Measurements from ENCODE around the gene MRPL33. TPM values are rescaled to one million over a fixed set of nuclear protein-coding genes. Genes with fewer than 3 reads are reported as not detected.

Gene MRPL33
- total and polyA plus RNA-seq, 2 of the 13 experiments (the other 11 are each of a cell fraction or from before 2014, with no cell fraction given): 69.7 to 218 TPM

- peak; percentile 94 for TF ChIP-seq RXRB (CRISPR knock-in tag; IDR thresholded peaks at IDR 0.05; ENCODE audit: borderline replicate concordance)
- TF ChIP-seq, protein P1, sequence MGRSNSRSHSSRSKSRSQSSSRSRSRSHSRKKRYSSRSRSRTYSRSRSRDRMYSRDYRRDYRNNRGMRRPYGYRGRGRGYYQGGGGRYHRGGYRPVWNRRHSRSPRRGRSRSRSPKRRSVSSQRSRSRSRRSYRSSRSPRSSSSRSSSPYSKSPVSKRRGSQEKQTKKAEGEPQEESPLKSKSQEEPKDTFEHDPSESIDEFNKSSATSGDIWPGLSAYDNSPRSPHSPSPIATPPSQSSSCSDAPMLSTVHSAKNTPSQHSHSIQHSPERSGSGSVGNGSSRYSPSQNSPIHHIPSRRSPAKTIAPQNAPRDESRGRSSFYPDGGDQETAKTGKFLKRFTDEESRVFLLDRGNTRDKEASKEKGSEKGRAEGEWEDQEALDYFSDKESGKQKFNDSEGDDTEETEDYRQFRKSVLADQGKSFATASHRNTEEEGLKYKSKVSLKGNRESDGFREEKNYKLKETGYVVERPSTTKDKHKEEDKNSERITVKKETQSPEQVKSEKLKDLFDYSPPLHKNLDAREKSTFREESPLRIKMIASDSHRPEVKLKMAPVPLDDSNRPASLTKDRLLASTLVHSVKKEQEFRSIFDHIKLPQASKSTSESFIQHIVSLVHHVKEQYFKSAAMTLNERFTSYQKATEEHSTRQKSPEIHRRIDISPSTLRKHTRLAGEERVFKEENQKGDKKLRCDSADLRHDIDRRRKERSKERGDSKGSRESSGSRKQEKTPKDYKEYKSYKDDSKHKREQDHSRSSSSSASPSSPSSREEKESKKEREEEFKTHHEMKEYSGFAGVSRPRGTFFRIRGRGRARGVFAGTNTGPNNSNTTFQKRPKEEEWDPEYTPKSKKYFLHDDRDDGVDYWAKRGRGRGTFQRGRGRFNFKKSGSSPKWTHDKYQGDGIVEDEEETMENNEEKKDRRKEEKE (IDR thresholded peaks at IDR 0.05): no peak
- no peak for TF ChIP-seq DMAP1 (CRISPR knock-in tag; IDR thresholded peaks at IDR 0.05)
- peak; percentile 95 for TF ChIP-seq MIXL1 (CRISPR knock-in tag; IDR thresholded peaks at IDR 0.05)
- no peak for TF ChIP-seq ZEB1 (IDR thresholded peaks at IDR 0.05; ENCODE audit: insufficient replicate concordance, low read depth)
- 0 out of 2 replicates have a peak, but pooled peaks have one; percentile 20 for TF ChIP-seq ZNF33B (CRISPR knock-in tag; IDR thresholded peaks at IDR 0.05)
- peak in 1 of 2 experiments; percentile 75; a peak in 1 of 4 replicates for TF ChIP-seq KLF16 (CRISPR knock-in tag; IDR thresholded peaks at IDR 0.05)
- TF ChIP-seq ZNF205 (CRISPR knock-in tag; IDR thresholded peaks at IDR 0.05): no peak; the same call in 1 of the 2 replicates
- peak; percentile 83; the same call in 1 of the 2 replicates for TF ChIP-seq TARDBP (CRISPR knock-in tag; IDR thresholded peaks at IDR 0.05)
- TF ChIP-seq ARID3A (IDR thresholded peaks at IDR 0.05; ENCODE audit: low read depth, low read length): peak; percentile 99
- TF ChIP-seq ZNF883 (CRISPR knock-in tag; IDR thresholded peaks at IDR 0.05; ENCODE audit: not compliant biosample characterization): no peak
- peak; percentile 89 for TF ChIP-seq SKI (IDR thresholded peaks at IDR 0.05; ENCODE audit: partially characterized antibody)
- peak; percentile 92 for TF ChIP-seq NCOA2 (CRISPR knock-in tag; IDR thresholded peaks at IDR 0.05)
- peak; percentile 97 for TF ChIP-seq HNF4G (IDR thresholded peaks at IDR 0.05; ENCODE audit: borderline replicate concordance, low read depth, low read length)
- TF ChIP-seq HNF4G (CRISPR knock-in tag; IDR thresholded peaks at IDR 0.05; ENCODE audit: borderline replicate concordance, low read depth): peak; percentile 89
- peak; percentile 69; the same call in 1 of the 2 replicates for TF ChIP-seq SIX1 (CRISPR knock-in tag; IDR thresholded peaks at IDR 0.05; ENCODE audit: borderline replicate concordance)
- no peak for TF ChIP-seq NPAS2 (CRISPR knock-in tag; IDR thresholded peaks at IDR 0.05; ENCODE audit: borderline replicate concordance)
- 0 out of 2 replicates have a peak, but pooled peaks have one; percentile 32 for TF ChIP-seq ZNF20 (CRISPR knock-in tag; IDR thresholded peaks at IDR 0.05)
- peak; percentile 11; the same call in 1 of the 2 replicates for TF ChIP-seq SPEN (CRISPR knock-in tag; IDR thresholded peaks at IDR 0.05; ENCODE audit: low read depth)
- TF ChIP-seq KDM2A (CRISPR knock-in tag; IDR thresholded peaks at IDR 0.05; ENCODE audit: borderline replicate concordance, low read depth): 0 out of 2 replicates have a peak, but pooled peaks have one; percentile 26
- TF ChIP-seq ATF7 (IDR thresholded peaks at IDR 0.05): no peak
- no peak for TF ChIP-seq ATF7 (CRISPR knock-in tag; IDR thresholded peaks at IDR 0.05)
- TF ChIP-seq ZFP36L1 (CRISPR knock-in tag; IDR thresholded peaks at IDR 0.05): peak; percentile 61; the same call in 1 of the 2 replicates
- peak; percentile 73 for TF ChIP-seq ZMYM4 (CRISPR knock-in tag; IDR thresholded peaks at IDR 0.05)
Observed at GRCh38 chr2:27762951-27763906, 8.3 kb upstream of the MRPL33 start (continued).
